GM21526 (cell line): ENCODE measurements around the gene OAS1.
"Not testable (repeated sequence)": the region's sequence is repeated elsewhere in the genome, so short reads cannot be mapped to it uniquely, and the experiment has no call there.

Experiments used
- ATAC-seq: cut with Tn5 transposase; IDR thresholded peaks from one replicate; pipeline ENCODE4 v1.9.1; 2021; ENCODE audit warnings: moderate library complexity; ENCODE audit not compliant: unreplicated experiment, low FRiP score

Gene OAS1

GRCh38 chr12:112933129-112933505, 26.4 kb downstream of the OAS1 start:
- no peak for ATAC-seq

GRCh38 chr12:112936264-112936663, 29.5 kb downstream of the OAS1 start:
- ATAC-seq, result no peak

DNA sequence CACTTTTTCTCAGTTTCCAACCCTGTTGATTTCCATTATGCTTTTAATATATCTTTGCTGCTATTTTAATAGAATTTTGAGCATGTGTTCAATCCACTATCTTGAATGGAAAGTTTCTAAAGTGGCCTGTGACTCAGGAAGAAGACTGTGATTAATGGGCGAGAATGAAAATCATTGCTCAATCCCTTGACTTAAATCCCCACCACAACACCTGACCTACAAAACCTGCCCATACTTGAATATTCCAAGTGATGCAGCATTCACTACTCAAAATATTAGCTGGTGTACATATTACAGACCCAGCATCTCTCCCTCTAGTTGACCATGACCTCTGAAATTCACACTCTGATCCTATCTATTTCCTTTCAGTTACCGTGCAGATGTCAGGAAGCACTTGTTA, 30.2 kb downstream of the OAS1 start:
- ATAC-seq, result no peak

DNA sequence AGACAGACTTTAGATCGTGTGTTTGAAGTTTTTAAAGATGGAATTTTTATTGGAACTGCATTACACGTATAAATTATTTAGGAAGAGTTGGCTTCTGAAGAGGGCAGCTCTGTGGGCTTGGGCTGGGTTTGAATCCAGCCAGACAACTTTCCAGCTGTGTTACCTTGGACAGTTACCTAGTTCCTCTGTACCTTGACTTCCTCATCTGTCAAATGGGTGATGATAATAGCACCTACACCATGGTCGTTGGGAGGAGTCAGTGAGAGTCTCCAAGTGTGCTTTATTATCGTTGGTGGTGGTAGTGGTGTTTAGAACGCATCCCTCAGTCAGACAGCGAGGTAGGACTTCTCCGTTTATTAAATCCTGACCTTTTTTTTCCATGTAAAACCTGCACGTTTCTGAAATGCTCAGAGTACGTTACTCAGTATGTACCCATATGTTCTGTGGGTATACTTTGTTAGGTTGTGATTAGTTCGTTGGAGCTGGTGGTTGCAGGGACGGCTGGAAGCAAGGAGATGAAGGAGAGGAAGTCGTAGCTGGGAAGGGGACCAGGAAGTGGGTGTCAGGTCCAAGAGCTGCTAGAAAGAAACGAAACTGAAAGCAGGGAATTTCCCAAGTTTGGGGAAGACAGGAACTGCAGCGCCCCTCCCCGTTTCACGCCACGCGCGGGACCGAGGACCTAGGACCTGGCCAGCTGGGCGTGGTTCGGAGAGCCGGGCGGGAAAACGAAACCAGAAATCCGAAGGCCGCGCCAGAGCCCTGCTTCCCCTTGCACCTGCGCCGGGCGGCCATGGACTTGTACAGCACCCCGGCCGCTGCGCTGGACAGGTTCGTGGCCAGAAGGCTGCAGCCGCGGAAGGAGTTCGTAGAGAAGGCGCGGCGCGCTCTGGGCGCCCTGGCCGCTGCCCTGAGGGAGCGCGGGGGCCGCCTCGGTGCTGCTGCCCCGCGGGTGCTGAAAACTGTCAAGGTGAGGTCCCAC, 31.3 kb downstream of the OAS1 start, which contains the start of gene OAS3:
Gene OAS3 (plus strand): TSS at position 734 of the 979 bp plus-strand sequence. CDS start 57 bp downstream, at position 791.
- ATAC-seq, result no peak

DNA sequence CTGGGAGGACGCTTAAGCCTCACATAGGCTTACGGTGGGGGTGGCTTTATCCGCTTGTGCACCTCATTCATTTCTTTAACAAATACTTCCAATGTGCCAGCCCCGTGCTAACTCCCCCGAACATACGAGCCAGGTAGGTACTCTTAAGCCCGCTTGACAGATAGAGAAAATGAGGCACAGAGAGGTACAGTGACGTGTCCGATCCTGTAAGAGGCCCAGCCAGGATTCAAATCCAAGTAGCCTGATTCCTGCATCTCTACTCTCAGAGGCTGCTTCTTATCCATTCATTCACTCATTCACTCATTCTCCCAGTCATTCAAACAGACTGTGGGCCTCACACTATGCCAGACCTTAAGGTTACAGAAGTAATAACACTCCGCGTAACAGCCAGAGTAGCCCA, 32.0 kb downstream of the OAS1 start:
- no peak for ATAC-seq

- ATAC-seq, result peak; percentile 60
These were observed 33.1 kb downstream of the OAS1 start for GRCh38 chr12:112939761-112940381.

DNA sequence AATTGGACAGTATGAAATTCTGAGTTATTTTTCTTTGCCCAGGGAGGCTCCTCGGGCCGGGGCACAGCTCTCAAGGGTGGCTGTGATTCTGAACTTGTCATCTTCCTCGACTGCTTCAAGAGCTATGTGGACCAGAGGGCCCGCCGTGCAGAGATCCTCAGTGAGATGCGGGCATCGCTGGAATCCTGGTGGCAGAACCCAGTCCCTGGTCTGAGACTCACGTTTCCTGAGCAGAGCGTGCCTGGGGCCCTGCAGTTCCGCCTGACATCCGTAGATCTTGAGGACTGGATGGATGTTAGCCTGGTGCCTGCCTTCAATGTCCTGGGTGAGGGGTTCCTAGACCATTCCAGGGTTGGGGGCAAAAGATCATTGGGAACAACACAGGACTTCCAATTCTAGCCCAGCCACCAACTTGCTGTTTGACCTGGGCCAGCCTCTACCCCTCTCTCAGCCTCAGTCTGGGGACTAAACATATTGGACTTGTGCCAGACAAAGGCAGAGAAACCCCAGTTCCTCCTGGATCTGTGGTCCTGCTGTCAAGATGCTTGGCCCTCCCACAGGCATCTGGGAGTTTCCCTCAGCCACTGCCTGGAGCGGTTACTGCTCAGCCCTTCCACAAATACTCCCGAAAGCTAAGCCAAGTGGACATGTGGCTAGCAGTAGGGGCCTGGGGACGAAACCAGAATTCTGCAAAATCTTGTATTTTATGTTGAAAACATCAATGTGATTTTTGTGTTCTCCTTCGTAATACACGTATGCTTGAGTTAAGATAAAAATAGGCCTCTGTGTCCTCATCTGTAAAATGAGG, 35.0 kb downstream of the OAS1 start:
- no peak for ATAC-seq

DNA sequence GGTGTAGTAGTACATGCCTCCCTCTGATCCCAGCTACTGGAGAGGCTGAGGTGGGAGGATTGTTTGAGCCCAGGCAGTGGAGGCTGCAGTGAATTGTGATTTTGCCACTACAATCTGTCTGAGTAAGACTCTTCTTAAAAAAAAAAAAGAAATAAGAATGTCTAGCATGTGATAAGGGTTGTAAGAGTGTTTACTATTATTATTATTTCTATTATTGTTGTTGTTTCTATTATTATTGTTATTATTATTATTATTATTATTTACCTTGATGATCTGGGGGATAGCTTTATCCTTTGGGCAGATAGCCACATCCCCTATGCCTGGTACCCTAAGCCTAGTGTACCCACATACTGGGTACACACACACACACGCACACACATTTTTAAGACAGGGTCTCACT, 35.8 kb downstream of the OAS1 start:
- no peak for ATAC-seq

GRCh38 chr12:112944024-112944690, 37.4 kb downstream of the OAS1 start:
- no peak for ATAC-seq

- ATAC-seq, result no peak
These were observed 38.8 kb downstream of the OAS1 start for GRCh38 chr12:112945515-112945914.

DNA sequence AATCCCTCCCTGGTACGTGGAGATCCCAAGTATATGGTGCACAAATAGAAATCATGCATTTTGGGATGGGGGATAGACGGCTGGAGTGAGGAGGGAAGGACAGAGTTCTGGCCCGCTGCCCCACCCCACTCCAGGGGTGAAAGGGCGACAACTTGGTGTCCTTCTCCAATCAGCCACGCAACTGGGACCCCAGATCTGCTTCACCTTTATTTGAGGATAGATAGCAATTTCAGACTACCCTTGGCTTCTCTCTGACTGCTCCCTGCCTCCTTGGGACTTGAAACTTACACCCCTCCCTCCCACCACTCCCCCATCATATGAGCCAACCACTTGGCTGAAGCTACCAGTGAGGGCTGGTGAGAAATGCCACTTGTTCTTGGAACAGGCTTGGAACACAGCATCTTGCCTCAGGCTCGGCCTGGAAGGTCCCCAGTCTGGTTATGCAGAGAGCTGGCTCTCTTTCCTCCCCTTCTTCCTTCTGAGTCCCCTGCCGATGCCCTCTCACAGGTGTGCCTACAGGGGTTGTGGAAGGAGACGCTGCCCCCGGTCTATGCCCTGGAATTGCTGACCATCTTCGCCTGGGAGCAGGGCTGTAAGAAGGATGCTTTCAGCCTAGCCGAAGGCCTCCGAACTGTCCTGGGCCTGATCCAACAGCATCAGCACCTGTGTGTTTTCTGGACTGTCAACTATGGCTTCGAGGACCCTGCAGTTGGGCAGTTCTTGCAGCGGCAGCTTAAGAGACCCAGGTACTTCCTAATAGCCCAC, 39.7 kb downstream of the OAS1 start:
- no peak for ATAC-seq

GRCh38 chr12:112947314-112947713, 40.6 kb downstream of the OAS1 start:
- ATAC-seq, result no peak

- no peak for ATAC-seq
These were observed 41.0 kb downstream of the OAS1 start for GRCh38 chr12:112947761-112948160.

- ATAC-seq, result no peak
These were observed 42.0 kb downstream of the OAS1 start for GRCh38 chr12:112948806-112949205.

DNA sequence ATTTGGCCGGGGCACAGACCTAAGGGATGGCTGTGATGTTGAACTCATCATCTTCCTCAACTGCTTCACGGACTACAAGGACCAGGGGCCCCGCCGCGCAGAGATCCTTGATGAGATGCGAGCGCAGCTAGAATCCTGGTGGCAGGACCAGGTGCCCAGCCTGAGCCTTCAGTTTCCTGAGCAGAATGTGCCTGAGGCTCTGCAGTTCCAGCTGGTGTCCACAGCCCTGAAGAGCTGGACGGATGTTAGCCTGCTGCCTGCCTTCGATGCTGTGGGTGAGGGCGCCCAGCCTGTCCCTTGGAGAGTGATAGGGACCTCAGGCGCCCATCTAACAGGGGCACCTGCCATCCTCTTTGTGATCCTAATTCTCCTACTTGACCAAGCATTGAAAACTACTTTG, 43.9 kb downstream of the OAS1 start:
- no peak for ATAC-seq

GRCh38 chr12:112957125-112957524, 50.4 kb downstream of the OAS1 start:
- ATAC-seq, result not testable (repeated sequence)

GRCh38 chr12:112961074-112961473, 54.3 kb downstream of the OAS1 start:
- no peak for ATAC-seq

DNA sequence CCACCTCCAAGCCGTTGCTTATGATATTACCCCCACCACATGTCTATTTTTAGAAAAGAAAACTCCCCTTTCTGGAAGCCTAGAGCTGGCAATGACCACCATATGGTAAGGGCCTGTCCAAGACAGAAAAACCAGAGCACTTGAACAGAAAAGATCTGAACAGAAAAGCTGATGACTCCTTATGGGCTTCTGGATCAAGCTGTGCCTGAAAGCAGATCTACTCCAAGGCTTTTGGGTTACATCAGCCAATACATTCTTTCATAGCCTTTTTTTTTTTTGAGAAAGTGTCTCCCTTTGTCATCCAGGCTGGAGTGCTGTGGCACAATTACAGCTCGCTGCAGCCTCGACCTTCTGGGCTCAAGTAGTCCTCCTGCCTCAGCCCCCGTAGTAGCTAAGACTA, 54.8 kb downstream of the OAS1 start:
- no peak for ATAC-seq

- no peak for ATAC-seq
These were observed 55.8 kb downstream of the OAS1 start for GRCh38 chr12:112962561-112962960.
